Smooth muscle cell (in vitro differentiated cells): ENCODE results near the gene KDM8. TPM values are rescaled to one million over a fixed set of nuclear protein-coding genes. Genes with fewer than 3 reads are reported as not detected.
A peak's percentile ranks its signal among the peaks of the same experiment; 100 is the strongest.

Experiments
- DNase-seq: peaks from one replicate; lab custom pipeline; 2025; ENCODE audit not compliant: unreplicated experiment; lab: John Stamatoyannopoulos, UW
- H2AFZ ChIP-seq: fragments of 200-600 bp; sonication (generic); 2 replicates; pipeline ENCODE4 v1.6.0; 2016; ENCODE audit warnings: antibody characterized with exemption, low read depth, mild to moderate bottlenecking
- H3F3A ChIP-seq: fragments of 200-600 bp; sonication (generic); 2 replicates; pipeline ENCODE4 v1.6.0; 2017; ENCODE audit warnings: antibody characterized with exemption, low read depth
- H3K27ac ChIP-seq: fragments of 200-600 bp; sonication (generic); 2 replicates; pipeline ENCODE4 v1.5.1; 2016; ENCODE audit warnings: low read depth, mild to moderate bottlenecking
- H3K27me3 ChIP-seq: fragments of 200-600 bp; sonication (generic); 2 replicates; pipeline ENCODE4 v1.6.1; 2016; ENCODE audit warnings: low read depth, mild to moderate bottlenecking
- H3K36me3 ChIP-seq: fragments of 200-600 bp; sonication (generic); 2 replicates; pipeline ENCODE4 v1.5.1; 2016; ENCODE audit warnings: low read depth
- H3K4me1 ChIP-seq: fragments of 200-600 bp; sonication (generic); 2 replicates; pipeline ENCODE4 v1.5.1; 2016; ENCODE audit warnings: low read depth
- H3K4me2 ChIP-seq: fragments of 200-600 bp; sonication (generic); 2 replicates; pipeline ENCODE4 v1.6.0; 2016; ENCODE audit warnings: mild to moderate bottlenecking
- H3K4me3 ChIP-seq: fragments of 200-600 bp; sonication (generic); 2 replicates; pipeline ENCODE4 v1.5.1; 2016; ENCODE audit warnings: mild to moderate bottlenecking
- H3K79me2 ChIP-seq: fragments of 200-600 bp; sonication (generic); 2 replicates; pipeline ENCODE4 v1.6.0; 2016; ENCODE audit warnings: low read depth, mild to moderate bottlenecking
- H3K9ac ChIP-seq: fragments of 200-600 bp; sonication (generic); 2 replicates; pipeline ENCODE4 v1.6.0; 2016; ENCODE audit warnings: low read depth
- H3K9me3 ChIP-seq: fragments of 200-600 bp; sonication (generic); replicated peaks from 2 replicates; pipeline ENCODE4 v1.5.1; 2016; ENCODE audit warnings: low read depth
- H4K20me1 ChIP-seq: fragments of 200-600 bp; sonication (generic); 2 replicates; pipeline ENCODE4 v1.6.0; 2016; ENCODE audit warnings: low read depth
- CTCF ChIP-seq: fragments of 200-600 bp; sonication (generic); IDR thresholded peaks from 2 replicates; pipeline ENCODE4 v1.5.1; 2017; ENCODE audit warnings: borderline replicate concordance, mild to moderate bottlenecking, antibody characterized with exemption; ENCODE audit not compliant: insufficient read depth, poor library complexity, severe bottlenecking
- WGBS: methylation state at CpG from one replicate; pipeline ENCODE4 v1.1.7; 2016; ENCODE audit warnings: low lambda C conversion rate; 5-methylcytosine and 5-hydroxymethylcytosine counted together
- polyA plus RNA-seq: library from polyadenylated mRNA; unstranded; fragments of >200 nt; fragmentation: Nextera tagmentation; extraction: Ambion mirVana; gene quantifications from 2 replicates; pipeline ENCODE4 v1.2.1, GENCODE V29; 2016
- total RNA-seq: library from RNA; depleted of rRNA; stranded (reverse); fragments of >200 nt; gene quantifications from 2 replicates; pipeline ENCODE4 v1.2.3, GENCODE V29; 2014

KDM8 gene
- total and polyA plus RNA-seq, 2 experiments from 2014 or later = 0.81 to 3.5 TPM

GRCh38 chr16:27268376-27269299, 65.3 kb downstream of the KDM8 start, which contains the start of gene NSMCE1:
Gene NSMCE1 (minus strand): TSS chr16:27268772. CDS start chr16:27257570, 11,202 bp downstream.
- no peaks in the 10 kb centered on the region for H3K9me3 ChIP-seq
- no peaks in the 10 kb centered on the region for H4K20me1 ChIP-seq
- 29% methylated on average over 50 of the region's 58 CpGs for WGBS
- H2AFZ ChIP-seq = peak within 1 kb of the TSS; percentile 77
- peak within 1 kb of the TSS; percentile 87 for H3K4me2 ChIP-seq
- no peaks in the 10 kb centered on the region for H3K27me3 ChIP-seq
- no peaks in the 10 kb centered on the region for H3K36me3 ChIP-seq
- peak within 1 kb of the TSS; percentile 73 for H3K9ac ChIP-seq
- peak within 1 kb of the TSS; percentile 69 for H3K4me3 ChIP-seq
- no peaks in the 10 kb centered on the region for H3K79me2 ChIP-seq
- TF ChIP-seq CTCF = no peak
- peak; percentile 27 for DNase-seq
- peak within 1 kb of the TSS; percentile 8 for H3K27ac ChIP-seq
- H3F3A ChIP-seq = no peaks in the 10 kb centered on the region
- peaks cover 9% of the 10 kb centered on the region for H3K4me1 ChIP-seq

GRCh38 chr16:27269300-27270150, 66.2 kb downstream of the KDM8 start:
- 94% methylated on average over 9 of the region's 9 CpGs for WGBS
- H3K4me1 ChIP-seq = peaks cover 7% of the 10 kb centered on the region
- H3K4me3 ChIP-seq = peak overlapping the region; percentile 69
- no peaks in the 10 kb centered on the region for H3K9me3 ChIP-seq
- no peak overlapping the region for H3K27ac ChIP-seq
- TF ChIP-seq CTCF = no peak
- peak overlapping the region; percentile 77 for H2AFZ ChIP-seq
- no peaks in the 10 kb centered on the region for H3K27me3 ChIP-seq
- no peaks in the 10 kb centered on the region for H3K79me2 ChIP-seq
- no peaks in the 10 kb centered on the region for H4K20me1 ChIP-seq
- H3K4me2 ChIP-seq = peak overlapping the region; percentile 87
- no peaks in the 10 kb centered on the region for H3F3A ChIP-seq
- DNase-seq = no peak
- H3K9ac ChIP-seq = no peak overlapping the region
- no peaks in the 10 kb centered on the region for H3K36me3 ChIP-seq

- Histone ChIP-seq H2AFZ (no peak overlapping the region), H3K27me3 (no peaks in the 10 kb centered on the region), H3K36me3 (no peaks in the 10 kb centered on the region), H3K9me3 (no peaks in the 10 kb centered on the region), H3K27ac (no peak overlapping the region), H3F3A (no peaks in the 10 kb centered on the region), H3K9ac (no peak overlapping the region), H3K4me1 (peaks cover 5% of the 10 kb centered on the region), H3K4me2 (no peak overlapping the region), H3K4me3 (no peak overlapping the region), H4K20me1 (no peaks in the 10 kb centered on the region), H3K79me2 (no peaks in the 10 kb centered on the region)
- no peak for TF ChIP-seq CTCF
- WGBS = 82% methylated on average over 4 of the region's 4 CpGs
- no peak for DNase-seq
Observed at GRCh38 chr16:27270349-27270748, 67.0 kb downstream of the KDM8 start.

Other genes starting within 250 kb of the KDM8 start
- gene C16orf82, start 136.6 kb upstream of the KDM8 start, total RNA-seq = not detected in 2 replicates
- not detected in 2 replicates for gene C16orf82, start 136.6 kb upstream of the KDM8 start, polyA plus RNA-seq
- 35.7 and 36.9 TPM in 2 replicates for gene NSMCE1, start 65.2 kb downstream of the KDM8 start, total RNA-seq
- gene NSMCE1, start 65.2 kb downstream of the KDM8 start, polyA plus RNA-seq = 59.1 and 61.2 TPM in 2 replicates
- 13.4 and 17.2 TPM in 2 replicates for gene IL4R, start 110.4 kb downstream of the KDM8 start, total RNA-seq
- 24.0 and 35.3 TPM in 2 replicates for gene IL4R, start 110.4 kb downstream of the KDM8 start, polyA plus RNA-seq
- not detected in 2 replicates for gene IL21R, start 198.6 kb downstream of the KDM8 start, total RNA-seq
- not detected in 2 replicates for gene IL21R, start 198.6 kb downstream of the KDM8 start, polyA plus RNA-seq